Ectodermal cell (in vitro differentiated cells): ENCODE measurements around the gene TK1. TPM values are rescaled to one million over a fixed set of nuclear protein-coding genes. Genes with fewer than 3 reads are reported as not detected.
A peak's percentile ranks its signal among the peaks of the same experiment; 100 is the strongest.
"Not testable (repeated sequence)": the region's sequence is repeated elsewhere in the genome, so short reads cannot be mapped to it uniquely, and the experiment has no call there.

Experiments used
- H3K27ac ChIP-seq: 2 replicates; pipeline ENCODE4 v1.7.0; 2013; ENCODE audit warnings: mild to moderate bottlenecking, low read depth, low read length; ENCODE audit not compliant: insufficient read depth, poor library complexity, severe bottlenecking
- H3K27me3 ChIP-seq: 2 replicates; pipeline ENCODE4 v1.7.0; 2013; ENCODE audit warnings: mild to moderate bottlenecking, low read length; ENCODE audit not compliant: insufficient read depth, control insufficient read depth, poor library complexity, severe bottlenecking
- H3K36me3 ChIP-seq: one replicate; pipeline ENCODE4 v1.7.0; 2013; ENCODE audit warnings: low read length; ENCODE audit not compliant: control insufficient read depth, insufficient read depth
- H3K4me1 ChIP-seq: one replicate; pipeline ENCODE4 v1.7.0; 2013; ENCODE audit warnings: low read length; ENCODE audit not compliant: control insufficient read depth, insufficient read depth
- H3K4me3 ChIP-seq: 2 replicates; pipeline ENCODE4 v1.7.0; 2013; ENCODE audit warnings: low read depth, low read length, control low read depth; ENCODE audit not compliant: insufficient read depth
- H3K9me3 ChIP-seq: 2 replicates; pipeline ENCODE4 v1.7.0; 2013; ENCODE audit warnings: mild to moderate bottlenecking, low read length, moderate library complexity; ENCODE audit not compliant: control insufficient read depth
- WGBS, 2 experiments: methylation state at CpG; one replicate each; pipeline ENCODE4 v1.1.7; 2013; ENCODE audit warnings: missing lambda C conversion rate in 2 of 2; 5-methylcytosine and 5-hydroxymethylcytosine counted together
- polyA plus RNA-seq, 4 experiments: library from polyadenylated mRNA; stranded (reverse); fragments of 50-300 nt; gene quantifications; one replicate each; pipeline ENCODE4 v1.2.3, GENCODE V29; 2013

TK1 gene, protein sequence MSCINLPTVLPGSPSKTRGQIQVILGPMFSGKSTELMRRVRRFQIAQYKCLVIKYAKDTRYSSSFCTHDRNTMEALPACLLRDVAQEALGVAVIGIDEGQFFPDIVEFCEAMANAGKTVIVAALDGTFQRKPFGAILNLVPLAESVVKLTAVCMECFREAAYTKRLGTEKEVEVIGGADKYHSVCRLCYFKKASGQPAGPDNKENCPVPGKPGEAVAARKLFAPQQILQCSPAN
- polyA plus RNA-seq (2013, experiment 1 of 4), result 64.2 TPM
- polyA plus RNA-seq (2013, experiment 2 of 4), result 70.1 TPM
- 52.4 TPM for polyA plus RNA-seq (2013, experiment 3 of 4)
- 49.5 TPM for polyA plus RNA-seq (2013, experiment 4 of 4)

DNA sequence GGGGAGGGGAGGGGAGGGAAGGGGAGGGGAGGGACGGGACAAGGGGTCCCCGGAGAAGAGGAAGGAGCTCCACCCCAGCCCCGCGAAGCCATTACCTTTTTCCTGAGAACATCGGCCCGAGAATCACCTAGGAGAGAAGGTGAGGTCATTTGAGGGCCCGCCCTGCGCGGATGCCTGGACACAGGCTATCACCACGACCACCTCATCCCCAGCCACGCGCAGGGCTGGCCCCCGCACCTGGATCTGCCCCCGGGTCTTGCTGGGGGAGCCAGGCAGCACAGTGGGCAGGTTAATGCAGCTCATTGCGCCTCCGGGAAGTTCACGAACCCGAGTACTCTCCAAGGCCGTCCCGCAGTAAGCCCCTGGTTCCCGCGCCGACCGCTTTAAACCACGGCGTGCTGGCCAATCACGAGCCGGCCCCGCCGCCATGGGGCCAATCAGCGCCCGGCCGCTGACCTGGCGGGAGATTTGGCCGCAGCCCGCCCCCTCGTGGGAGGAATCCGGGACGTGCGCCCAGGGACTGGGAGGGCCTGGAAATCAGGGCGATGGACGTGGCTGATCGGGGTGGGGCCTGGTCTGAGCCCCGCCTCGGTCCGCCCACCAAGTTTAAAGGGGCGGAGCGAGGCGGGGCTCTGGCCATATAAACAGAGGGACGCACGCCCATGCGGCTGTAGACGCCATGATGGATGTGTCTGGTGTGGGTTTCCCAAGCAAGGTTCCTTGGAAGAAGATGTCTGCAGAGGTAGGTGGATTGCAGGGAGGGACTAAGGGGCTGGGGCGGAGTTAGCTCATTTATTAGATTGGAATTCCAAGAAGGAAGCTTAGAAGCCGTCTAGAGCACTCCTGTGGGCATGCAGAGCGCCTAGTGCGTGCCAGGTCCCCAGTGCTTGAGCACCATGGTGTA is at the start of gene TK1, which contains the start of gene AFMID:
Gene TK1 (minus strand): TSS at position 361 of the 904 bp plus-strand sequence. CDS start 58 bp downstream, at position 303.
Gene AFMID (plus strand): TSS at position 671 of the 904 bp plus-strand sequence. CDS start 9 bp downstream, at position 680.
- no peaks in the 10 kb centered on the region for H3K27me3 ChIP-seq
- WGBS, 2 experiments, result 3 to 4% methylated on average over 57 of the region's 57 CpGs
- H3K27ac ChIP-seq, result no peak within 1 kb of the TSS
- peak within 1 kb of the TSS; percentile 57 for H3K4me3 ChIP-seq
- H3K36me3 ChIP-seq, result peaks cover 21% of the 10 kb centered on the region
- H3K9me3 ChIP-seq, result no peaks in the 10 kb centered on the region
- peaks cover 24% of the 10 kb centered on the region for H3K4me1 ChIP-seq

DNA sequence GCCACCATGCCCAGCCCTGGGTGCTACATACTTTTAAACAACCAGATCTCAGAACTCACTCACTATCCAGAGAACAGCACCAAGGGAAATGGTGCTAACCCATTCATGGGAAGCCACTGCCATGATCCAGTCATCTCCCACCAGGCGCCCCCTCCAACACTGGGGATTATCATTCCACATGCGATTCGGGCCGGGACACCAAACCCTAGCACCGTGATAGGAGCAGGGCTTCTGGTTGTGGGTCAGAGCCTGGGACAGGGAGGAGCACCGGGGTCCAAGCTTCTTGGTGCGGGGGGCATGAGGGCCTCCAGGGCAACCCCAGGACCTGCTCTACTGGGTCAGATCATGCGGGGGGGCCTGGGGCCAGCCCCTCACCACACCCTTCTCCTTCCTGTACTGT is 49.0 kb upstream of the TK1 start:
- WGBS, 2 experiments, result 87 to 88% methylated on average over 8 of the region's 8 CpGs
- Histone ChIP-seq H3K27me3 (peaks cover 23% of the 10 kb centered on the region), H3K4me1 (peaks cover 5% of the 10 kb centered on the region), H3K9me3 (no peaks in the 10 kb centered on the region), H3K36me3 (no peaks in the 10 kb centered on the region), H3K27ac (no peak overlapping the region), H3K4me3 (no peak overlapping the region)

DNA sequence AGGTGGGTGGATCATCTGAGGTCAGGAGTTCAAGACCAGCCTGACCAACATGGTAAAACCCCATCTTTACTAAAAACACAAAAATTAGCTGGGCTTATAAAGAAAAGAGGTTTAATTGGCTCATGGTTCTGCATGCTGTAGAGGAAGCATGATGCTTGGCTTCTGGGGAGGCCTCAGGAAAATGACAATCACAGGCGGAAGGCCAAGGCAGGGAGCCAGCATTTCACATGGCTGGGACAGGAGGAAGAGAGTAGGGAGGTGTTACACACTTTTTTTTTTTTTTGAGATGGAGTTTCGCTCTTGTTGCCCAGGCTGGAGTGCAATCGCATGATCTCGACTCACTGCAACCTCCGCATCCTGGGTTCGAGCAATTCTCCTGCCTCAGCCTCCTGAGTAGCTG is 48.2 kb upstream of the TK1 start:
- not testable (repeated sequence) for H3K27ac ChIP-seq, H3K4me3 ChIP-seq, H3K36me3 ChIP-seq, H3K9me3 ChIP-seq, H3K4me1 ChIP-seq
- WGBS, 2 experiments, result 93 to 95% methylated on average over 6 of the region's 6 CpGs
- peaks cover 31% of the 10 kb centered on the region for H3K27me3 ChIP-seq

DNA sequence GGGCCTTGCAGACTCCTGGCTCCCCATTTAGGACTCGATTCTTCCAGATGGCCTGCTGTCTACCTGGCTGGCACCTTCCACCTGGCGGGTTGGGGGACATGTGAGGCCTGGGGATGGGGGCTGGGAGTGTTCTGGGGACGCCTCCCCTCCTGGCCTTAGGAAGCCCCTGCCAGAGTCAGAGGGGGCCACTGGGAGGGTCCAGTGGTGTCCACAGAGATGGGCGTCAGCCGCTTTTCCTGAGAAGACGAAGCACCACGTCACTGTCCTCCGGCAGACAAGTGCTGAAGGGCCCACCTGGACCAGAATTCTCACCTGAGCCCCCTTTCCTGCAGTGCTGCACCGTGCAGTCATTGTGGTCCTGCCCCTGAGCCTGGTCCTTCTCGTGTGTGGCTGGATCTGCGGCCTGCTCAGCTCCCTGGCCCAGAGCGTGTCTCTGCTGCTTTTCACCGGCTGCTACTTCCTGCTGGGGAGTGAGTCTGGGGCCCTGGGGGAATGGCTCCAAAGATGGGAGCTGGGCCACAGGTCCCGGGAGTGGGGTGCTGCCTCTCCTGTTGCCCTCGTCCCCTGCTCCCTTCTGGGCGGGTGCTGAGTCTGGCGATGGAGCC is 47.5 kb upstream of the TK1 start:
- H3K9me3 ChIP-seq, result no peaks in the 10 kb centered on the region
- 90 to 91% methylated on average over 17 of the region's 17 CpGs for WGBS, 2 experiments
- no peak overlapping the region for H3K27ac ChIP-seq
- H3K27me3 ChIP-seq, result peaks cover 33% of the 10 kb centered on the region
- no peaks in the 10 kb centered on the region for H3K36me3 ChIP-seq
- peaks cover 5% of the 10 kb centered on the region for H3K4me1 ChIP-seq
- no peak overlapping the region for H3K4me3 ChIP-seq

DNA sequence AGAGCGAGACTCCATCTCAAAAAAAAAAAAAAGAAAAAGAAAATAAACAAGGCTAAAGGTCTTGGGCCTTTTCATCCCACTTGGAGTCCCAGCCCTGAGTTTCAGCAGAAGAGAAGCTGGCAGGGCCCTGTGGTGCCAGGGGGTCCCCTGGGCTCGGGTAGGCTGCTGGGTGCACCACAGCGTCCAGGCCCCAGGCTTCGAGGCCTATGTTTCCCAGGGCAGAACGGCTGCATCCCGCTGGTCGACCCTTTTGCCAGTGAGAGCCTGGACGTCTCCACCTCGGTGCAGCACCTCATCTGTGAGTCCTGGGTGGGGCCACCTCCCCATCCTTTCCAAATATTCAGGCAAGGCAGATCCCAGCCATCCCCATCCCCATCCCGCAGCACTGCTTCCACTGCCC is 46.8 kb upstream of the TK1 start:
- Histone ChIP-seq H3K9me3 (no peaks in the 10 kb centered on the region), H3K27me3 (peaks cover 33% of the 10 kb centered on the region), H3K4me1 (peaks cover 5% of the 10 kb centered on the region), H3K36me3 (no peaks in the 10 kb centered on the region), H3K4me3 (no peak overlapping the region), H3K27ac (no peak overlapping the region)
- WGBS, 2 experiments, result 91 to 92% methylated on average over 10 of the region's 10 CpGs

DNA sequence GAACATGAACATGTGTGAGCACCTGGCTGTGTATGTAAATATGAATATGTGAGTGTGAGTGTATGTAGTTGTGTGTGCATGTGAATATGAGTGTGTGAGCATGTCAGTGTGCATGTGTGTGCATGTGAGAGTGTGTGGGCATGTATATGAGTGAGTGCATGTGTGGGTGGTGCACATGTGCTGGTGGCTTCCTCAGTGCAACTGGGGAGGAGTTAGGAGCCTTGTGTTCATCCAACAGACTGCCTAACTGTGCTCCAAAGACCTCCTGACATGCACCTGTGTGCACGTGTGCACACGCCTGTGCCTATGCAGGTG is 46.0 kb upstream of the TK1 start:
- 95 to 96% methylated on average over 2 of the region's 2 CpGs for WGBS, 2 experiments
- Histone ChIP-seq H3K4me1 (peaks cover 5% of the 10 kb centered on the region), H3K4me3 (no peak overlapping the region), H3K9me3 (no peaks in the 10 kb centered on the region), H3K27me3 (peaks cover 33% of the 10 kb centered on the region), H3K36me3 (no peaks in the 10 kb centered on the region), H3K27ac (no peak overlapping the region)

DNA sequence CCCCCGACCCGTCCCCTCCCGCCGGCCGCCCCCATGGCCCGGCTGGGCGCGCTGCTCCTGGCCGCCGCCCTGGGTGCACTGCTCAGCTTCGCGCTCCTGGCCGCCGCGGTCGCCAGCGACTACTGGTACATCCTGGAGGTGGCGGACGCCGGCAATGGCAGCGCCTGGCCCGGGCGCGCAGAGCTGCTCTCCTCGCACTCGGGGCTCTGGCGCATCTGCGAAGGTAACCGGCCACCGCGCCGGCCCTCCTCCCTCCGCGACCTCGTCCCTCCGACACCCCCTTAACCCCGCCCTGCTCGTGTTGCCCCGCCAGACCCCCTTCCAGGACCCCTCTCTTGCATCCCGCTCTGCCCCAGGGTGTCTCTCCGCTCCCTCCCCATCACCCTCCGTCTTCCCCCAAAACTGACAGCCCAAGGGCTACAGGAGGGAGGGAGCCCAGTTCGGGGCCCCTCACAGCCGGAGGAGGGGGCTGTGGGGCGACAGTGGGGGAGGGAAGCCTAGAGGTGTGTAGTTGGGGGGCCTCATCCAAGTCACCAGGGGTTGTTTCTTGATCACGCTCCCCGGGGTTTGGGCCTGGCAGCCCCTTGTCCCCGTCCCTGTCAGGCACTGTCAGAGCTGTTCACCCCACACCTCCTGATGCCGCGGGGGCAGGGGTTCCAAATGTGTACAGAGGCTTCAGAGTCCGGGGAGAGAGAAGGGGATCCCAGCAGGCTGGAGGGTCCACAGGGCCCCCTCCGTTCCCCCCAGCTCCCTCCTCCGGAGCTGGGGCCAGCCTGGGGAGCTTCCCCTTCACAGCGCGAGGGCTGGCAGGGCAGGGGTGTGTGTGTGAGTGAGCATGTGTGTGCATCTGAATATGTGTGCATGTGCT is 45.4 kb upstream of the TK1 start:
- H3K9me3 ChIP-seq, result no peaks in the 10 kb centered on the region
- WGBS, 2 experiments, result 15 to 16% methylated on average over 55 of the region's 55 CpGs
- peaks cover 5% of the 10 kb centered on the region for H3K4me1 ChIP-seq
- no peaks in the 10 kb centered on the region for H3K36me3 ChIP-seq
- H3K27ac ChIP-seq, result no peak overlapping the region
- peaks cover 33% of the 10 kb centered on the region for H3K27me3 ChIP-seq
- peak overlapping the region; percentile 33 for H3K4me3 ChIP-seq

DNA sequence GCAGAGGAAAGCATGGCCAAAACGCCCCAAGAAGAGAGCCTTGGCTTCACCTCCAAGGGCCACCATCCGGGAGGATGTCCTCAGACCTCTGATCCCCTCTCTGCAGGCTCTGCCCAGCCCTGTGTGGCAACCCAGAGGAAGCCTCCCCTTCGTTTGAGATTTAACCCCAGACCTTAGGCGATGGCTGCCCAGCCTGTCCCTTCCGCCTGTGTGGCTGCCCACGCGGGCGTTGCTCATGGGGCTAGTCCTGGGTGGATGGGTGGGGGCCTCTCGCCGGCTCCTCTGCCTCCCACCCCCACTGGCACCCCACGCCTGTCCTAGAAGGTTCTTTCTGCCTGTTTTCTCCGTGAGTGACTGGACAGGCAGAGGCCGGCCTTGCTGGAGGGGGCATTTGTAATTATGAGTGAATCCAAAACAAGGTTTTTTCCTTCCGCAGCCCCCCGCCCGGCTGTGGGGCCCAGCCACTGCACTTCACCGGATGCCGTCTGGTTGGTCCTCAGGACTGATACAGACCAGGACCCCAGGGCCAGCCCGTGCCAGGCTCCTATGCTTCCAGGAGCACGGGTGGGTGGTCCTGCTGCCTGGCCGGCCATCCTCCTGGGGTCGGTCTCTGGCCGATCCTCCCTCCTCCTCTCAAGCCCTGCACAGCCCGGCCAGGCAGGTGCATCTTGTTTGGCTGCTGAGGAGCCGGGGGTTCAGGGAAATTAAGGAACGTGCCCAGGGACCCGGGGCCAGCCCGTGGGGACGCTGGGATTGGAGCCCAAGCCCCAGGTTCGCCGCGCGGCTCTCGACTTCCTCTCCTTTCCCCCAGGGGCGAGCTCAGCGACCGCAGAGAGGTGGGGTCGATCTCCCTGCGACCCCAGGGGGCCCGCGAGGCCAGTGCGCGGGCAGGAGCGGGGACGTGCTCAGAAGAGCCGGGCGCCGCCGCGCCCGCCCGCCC is 44.4 kb upstream of the TK1 start, which contains the start of gene TMEM235:
Gene TMEM235 (plus strand): TSS at position 636 of the 940 bp plus-strand sequence. CDS start 393 bp downstream, outside the sequence.
- Histone ChIP-seq H3K4me3 (peak within 1 kb of the TSS; percentile 33), H3K27ac (no peak within 1 kb of the TSS), H3K9me3 (no peaks in the 10 kb centered on the region), H3K36me3 (no peaks in the 10 kb centered on the region), H3K4me1 (peaks cover 5% of the 10 kb centered on the region), H3K27me3 (peaks cover 33% of the 10 kb centered on the region)
- WGBS, 2 experiments, result 28 to 29% methylated on average over 52 of the region's 52 CpGs
